NCI-H2029 (cell line): Measurements from ENCODE around the gene KIAA1958.
"Not testable (repeated sequence)": the region's sequence is repeated elsewhere in the genome, so short reads cannot be mapped to it uniquely, and the experiment has no call there.

Experiments
- DNase-seq: peaks from one replicate; lab custom pipeline; 2025; lab: John Stamatoyannopoulos, UW

KIAA1958 gene

DNA sequence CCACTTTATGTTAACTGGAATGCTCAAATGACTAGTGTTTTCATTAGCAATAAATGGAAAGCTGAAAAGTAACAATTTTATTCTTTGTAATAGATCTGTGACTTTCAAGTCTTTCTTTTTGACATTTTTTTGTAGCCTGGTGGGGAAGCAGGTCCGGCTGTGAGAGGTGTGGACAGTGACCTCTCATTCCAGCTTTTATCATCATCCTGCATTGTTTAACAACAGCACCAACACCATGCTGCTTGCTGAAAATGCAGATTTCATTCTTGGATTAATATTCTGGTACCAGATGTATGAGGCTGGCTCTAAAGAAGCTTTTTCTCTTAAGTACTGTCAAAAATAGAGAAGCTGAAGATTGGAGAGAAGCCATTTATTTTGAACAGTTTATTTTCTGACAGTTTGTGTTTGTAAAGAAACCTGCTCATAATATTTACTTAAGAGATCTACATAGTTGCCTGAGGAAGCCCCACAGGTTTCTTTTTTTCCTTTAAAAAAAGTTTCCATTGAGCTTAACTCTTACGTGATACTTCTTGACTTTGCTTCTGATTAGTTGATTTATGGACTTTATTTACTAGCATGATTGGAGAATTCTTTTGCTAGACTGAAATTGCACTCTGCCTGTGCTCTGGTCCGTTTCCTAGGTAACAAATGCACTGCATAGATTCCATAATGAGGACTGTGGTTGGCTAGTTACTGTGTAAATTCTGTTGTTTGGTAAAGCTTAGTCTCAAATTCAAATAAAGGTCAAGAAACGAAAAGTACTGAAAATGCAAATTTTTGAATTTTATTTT is 3.4 kb downstream of the KIAA1958 start:
- DNase-seq = no peak

DNA sequence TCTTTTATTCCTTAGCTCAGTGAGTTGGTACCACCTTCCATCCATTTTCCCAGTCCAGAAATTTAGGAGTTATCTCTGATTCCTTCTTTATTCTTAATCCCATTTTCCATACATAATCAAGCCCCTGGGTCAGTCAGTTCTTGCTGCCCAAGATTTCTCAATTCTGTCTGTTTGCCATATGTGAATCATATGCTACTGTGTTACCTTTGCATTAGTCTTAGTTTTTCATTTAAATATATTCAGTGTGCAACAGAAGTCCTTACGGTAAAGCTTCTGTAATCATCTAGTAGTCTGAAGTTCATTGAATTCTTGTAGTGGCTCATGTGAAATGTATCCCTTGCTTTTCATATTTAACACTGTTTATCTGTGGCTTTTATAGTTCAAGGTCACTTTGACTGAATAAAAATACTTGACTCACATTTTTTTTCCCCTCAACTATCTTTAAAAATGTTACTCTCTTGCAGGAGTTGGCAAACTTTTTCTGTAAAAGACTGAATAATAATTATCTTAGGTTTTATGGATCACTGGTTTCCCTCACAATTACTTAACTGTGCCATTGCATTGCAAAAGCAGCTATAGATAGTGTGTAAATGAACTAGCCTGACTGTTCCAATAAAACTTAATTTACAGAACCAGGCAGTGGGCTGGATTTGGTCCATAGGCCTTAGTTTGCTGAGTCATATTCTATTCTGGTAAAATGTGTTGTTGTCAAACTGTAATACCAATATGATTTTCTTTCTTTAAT is 6.9 kb downstream of the KIAA1958 start:
- no peak for DNase-seq

DNA sequence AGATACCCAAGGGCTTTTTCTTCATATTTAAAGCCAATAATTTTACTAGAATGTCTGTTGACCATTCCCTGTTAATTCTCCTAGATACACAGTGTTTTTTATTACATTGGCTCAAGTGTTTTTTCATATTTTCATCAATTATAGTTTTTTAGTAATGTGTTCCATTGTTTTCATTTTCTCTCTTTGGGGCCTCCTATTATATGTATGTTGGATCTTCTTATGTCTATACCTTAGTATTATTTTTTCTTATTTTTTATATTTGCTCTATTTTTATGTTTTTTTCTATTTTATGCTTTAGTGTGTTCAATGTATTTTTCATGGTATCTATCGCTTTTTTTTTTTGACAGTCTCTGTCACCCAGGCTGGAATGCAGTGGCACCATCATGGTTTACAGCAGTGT is 7.5 kb downstream of the KIAA1958 start:
- DNase-seq = no peak

DNA sequence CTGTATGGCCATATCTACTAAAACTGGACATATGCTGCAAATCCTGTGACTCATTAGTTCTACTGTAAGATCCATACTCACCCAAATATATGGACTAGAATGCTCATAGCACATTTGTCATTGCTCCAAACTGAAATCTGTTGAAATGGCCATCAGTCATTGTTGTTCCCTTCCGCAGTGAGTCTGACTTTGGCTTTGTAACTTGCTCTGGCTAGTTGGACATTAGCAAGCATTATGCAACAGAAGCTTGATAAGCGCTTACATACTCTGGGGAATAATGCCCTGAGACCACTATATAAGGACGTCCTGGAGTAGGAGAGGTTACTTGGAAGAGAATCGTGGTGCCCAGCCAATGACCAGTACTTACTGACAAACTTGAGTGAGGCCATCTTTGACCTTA is 9.0 kb downstream of the KIAA1958 start:
- no peak for DNase-seq

DNA sequence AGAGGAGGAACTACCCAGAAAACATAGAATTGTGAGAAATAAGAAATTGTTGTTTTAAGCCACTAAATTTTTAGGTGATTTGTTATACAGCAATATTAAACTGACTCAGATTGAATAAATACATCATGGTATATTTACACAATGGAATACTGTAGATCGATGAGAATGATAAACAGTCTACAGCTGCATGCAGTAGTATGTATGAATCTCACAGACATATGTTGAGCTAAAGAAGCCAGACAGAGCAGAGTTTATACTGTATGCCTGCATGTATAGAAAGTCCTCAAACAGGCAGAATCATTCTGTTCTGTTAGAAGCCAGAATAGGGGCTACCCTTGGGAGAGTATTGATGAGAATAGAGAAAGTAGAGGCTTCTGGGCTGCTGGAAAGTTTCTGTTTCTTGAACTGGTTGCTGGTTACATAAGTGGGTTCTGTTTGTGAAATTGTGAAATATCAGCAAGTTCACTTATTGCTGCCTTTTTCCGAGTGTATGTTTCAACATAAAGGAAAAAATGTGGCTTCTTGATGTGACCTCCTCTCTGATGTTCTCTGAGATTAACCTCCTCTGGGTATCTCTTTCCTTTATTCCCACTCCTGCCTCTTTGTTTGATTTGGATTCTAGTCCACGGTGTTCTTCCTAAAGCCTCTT is 9.6 kb downstream of the KIAA1958 start:
- no peak for DNase-seq

DNA sequence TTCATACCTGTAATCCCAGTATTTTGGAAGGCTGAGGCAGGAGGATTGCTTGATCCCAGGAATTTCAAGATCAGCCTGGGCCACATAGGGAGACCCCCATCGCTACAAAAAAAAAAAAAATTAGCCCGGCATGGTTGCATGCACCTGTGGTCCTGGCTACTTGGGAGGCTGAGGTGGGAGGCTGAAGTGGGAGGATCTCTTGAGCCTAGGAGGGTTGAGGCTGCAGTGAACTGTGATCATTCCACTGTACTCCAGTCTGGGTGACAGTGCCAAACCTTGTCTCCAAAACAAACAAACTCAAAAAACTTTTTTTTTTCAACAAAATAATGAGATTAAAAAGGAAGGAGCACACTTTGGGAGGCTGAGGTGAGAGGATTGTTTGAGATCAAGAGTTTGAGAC is 14.2 kb downstream of the KIAA1958 start:
- no peak for DNase-seq

DNA sequence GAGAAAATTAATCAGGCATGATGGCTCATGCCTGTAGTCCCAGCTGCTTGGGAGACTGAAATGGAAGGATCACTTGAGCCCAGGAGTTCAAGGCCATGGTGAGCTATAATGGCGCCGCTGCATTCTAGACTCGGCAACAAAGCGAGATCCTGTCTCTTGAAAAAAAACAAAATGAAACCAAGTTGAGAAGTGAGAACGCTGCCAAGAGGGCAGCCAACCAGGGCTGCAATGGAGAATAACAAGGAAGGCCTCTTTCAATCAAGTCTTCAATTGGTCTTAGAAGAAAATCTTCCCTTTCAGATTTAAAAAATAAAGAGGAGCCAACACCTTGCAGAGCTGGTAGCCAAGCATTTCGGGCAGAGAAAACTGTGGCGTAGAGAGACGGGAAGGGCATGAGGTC is 14.7 kb downstream of the KIAA1958 start:
- DNase-seq = no peak

DNA sequence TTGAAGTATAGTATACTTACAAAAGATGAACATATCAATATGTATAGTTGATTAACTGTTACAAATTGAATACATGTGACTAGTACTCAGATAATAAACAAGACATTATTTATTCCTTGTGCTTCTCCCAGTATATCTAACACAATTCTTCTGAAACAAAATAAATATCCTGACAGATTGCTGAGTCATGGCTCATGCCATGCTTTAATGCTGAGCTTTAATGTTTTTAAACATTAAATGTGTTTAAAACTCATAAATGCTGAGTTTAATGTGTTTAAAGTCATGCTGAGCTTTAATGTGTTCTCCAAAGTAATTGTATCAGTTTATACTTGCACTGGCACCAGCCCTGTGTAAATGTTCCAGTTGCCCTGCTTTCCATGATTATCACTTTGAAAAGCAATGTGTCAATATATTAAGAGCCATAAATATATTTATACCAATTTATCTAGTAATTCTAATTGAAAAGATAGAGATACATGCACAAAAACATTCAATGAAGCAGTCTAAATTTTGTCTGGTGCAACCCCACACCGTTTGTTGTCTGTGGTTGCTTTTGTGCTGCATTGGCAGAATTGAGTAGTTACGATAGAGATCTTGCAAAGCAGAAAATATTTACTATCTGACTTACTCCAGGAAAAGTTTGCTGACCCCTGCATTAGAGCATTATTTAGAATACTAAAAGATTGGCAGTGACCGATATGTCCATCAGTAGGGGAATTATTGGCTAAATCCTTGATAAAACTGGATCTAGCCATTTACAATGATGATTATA is 15.7 kb downstream of the KIAA1958 start:
- no peak for DNase-seq

DNA sequence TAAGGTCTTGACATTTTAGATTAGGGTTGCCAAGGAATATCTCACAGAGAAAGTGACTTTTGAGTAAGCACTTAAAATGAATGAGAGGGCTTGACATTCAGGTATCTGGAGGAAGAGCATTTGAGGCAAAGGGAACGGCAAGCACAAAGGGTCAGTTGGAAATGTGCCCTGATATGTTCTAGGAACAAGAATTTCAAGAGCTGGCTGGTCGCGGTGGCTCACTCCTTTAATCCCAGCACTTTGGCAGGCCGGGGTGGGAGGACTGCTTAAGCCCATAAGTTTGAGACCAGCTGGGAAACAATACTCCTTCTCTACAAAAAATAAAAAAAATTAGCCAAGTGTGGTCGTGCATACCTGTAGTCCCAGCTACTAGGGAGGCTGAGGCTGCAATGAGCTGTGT is 16.5 kb downstream of the KIAA1958 start:
- no peak for DNase-seq

DNA sequence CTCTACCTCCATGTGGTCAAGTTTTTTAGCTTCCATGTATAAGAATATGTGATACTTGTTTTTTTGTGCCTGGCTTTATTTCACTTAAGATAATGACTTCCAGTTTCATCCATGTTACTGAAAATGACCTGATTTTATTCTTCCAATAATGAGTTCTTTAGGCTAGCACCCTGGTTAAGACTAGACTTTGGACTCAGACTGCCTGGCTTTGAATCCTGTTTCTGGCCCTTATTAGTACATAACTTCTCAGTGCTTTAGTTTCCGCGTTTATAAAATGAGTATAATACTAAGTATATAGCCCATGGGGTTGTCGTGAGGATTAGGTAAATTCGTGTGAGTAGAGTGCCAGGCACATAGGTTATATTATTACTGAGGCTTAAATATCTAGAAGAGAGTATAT is 18.5 kb downstream of the KIAA1958 start:
- DNase-seq = no peak

DNA sequence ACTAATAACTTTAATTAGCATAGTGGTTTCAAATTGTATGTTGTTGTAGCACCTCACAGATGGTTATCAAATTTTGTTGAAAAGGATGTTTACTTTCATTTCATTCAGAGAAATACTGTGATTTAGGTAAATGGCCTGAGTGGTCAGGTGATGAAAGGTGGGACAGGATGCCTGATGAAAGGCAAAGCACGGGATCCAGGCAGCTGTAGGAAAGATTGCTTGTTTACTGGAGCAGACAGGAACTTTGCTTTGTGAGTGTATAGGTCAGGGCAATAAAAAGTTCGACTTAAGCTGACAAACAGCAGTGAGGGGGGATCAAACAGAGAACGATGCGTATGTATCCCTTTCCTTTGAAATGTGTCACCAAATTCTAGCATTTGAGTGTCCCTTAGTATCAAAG is 19.0 kb downstream of the KIAA1958 start:
- no peak for DNase-seq

DNA sequence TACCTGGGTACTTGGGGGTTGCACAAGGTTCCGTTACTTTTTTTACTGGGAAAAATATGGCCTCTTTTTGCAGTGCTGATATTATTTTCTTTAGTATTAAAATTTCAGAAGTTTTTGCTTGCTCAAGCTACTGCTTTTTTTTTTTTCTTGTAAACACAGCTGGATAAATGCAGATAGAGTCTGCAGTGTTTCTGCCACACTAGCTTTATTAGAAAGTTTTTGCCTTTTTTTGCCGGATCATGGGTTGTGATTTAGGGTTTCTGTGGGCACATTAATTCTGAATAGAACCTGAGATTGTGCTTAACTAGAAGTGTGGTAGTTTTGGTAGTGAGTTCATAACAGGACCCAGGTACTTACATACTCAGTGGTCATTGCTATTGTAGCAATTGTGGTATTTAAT is 19.9 kb downstream of the KIAA1958 start:
- no peak for DNase-seq

DNA sequence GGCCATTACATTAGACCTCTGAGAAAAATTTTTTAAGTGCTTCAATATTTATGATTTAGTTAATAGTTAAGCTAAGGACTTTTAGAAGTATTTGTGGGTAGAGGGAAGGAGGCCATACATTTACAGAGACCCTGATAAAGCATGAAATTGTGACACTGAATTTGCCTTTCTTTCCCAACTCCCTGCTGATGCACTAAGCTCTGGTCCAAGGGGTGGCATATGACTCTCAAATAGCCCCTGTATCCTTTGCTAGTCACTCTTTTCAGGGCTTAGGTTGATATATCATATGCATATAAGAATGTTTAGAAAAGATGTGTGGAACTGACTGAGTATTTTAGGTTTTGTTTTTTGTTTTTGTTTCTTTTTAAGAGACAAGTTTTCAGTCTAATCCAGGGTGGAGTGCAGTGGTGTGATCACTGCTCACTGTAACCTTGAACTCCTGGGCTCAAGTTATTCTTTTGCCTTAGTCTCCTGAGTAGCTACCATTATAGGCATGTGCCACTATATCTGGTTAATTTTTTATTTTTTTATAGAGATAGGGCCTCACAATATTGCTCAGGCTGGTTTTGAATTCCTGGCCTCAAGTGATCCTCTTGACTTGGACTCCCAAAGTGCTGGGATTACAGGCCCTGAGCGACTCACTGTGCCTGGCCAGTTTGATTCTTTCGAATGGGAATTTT is 20.5 kb downstream of the KIAA1958 start:
- no peak for DNase-seq

DNA sequence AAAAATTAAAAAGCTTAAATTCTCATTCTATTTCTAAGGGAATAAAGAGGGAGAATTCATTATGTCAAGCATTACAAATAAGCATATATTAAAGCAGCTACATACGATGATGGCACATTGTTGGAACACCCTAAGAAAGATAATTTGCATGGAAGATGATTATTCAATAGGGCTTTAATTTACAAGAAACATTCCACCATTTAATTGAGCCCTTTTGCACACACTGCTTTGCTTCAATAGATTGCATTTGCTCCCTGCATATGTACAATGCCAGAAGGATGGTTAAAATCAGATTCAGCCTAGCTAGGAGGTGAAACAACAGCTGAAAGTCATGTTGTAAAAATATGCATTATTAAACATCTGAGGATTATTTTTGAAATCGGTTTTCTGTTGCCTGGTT is 21.8 kb downstream of the KIAA1958 start:
- DNase-seq = no peak

DNA sequence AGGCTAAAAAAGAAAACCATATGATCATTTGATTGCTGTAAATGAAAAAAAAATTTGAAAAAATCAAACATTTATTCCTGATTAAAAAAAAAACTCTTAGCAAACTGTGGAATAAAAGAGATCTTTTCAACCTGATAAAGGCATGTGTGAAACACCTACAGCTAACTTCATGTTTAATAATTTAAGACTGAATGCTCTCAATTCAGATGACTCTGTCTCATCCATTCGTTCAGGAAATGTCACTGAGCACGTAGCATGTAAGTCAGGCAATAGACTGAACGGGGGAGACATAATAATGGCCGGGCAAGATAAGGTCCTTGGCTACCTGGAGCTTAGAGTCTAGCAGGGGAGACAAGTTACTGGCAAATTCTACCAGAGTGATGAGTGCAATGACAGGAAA is 25.8 kb downstream of the KIAA1958 start:
- DNase-seq = not testable (repeated sequence)

DNA sequence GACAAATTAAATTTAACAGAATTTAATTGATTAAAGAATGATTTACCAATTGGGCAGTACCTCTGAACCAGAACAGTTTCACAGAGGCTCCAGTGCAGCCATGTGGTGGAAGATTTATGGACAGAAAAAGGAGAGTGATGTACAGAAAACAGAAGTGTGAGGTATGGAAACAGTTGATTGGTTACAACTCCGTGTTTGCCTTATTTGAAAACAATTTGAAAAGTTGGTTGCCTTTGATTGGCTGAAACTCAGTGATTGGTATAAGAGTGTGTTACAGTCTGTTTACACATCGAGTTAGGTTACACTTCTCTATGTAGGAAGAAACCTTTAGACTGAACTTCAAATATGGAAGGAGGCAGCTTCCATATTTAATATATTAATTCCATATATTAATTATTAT is 30.1 kb downstream of the KIAA1958 start:
- DNase-seq = no peak

DNA sequence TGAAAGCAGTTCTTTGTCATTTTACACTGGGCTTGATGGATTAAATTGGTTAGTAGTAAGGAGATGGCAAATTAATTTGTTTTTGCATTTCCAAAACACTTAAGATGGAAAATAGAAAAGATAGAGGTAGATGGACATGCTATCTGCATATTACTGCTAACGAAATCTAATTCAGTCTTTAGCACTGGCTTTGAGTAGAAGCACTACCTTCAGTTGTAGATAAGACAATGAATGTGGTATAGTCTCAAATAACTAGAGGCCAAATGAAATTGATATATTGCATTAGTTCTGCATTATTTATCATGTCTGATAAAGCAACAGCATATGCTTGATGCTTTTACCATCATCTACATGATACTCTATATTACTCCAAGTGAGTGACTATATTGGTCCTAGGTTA is 33.4 kb downstream of the KIAA1958 start:
- no peak for DNase-seq

DNA sequence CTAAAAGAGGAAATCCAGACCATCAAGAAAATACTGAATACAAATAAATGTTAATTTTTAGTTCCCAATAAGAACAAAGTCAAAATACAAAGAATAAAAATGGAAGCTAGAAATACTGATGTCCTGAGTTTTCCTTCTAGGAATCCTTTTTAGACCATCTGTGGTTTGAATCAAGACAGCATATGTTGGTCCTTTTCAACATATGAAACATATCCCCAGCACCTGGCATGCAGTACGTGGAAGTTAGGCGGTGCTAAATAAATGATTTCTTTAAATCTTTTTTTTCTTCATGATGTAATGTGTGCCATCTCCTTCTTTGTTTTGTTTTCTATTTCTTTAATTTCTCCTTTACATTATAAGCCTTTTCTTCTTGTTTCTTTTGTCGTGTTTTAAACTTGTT is 34.0 kb downstream of the KIAA1958 start:
- no peak for DNase-seq

DNA sequence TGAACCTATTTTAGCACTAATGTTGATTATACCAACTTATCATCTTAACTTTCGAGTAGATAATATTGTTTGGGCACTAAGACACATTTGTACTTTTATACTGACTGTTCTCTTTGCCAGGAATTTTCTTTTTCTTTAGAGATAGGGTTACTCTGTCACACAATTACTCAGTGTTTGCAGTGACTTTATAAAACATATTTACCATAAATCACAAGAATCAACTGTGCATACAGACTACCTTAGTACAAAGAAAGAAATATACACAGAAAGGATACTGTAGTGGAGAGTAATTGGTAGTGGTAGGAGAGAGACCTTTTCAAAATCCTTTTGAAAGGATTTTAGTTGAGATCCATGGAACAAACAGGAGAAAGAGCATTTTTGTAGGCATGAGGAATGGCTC is 40.3 kb downstream of the KIAA1958 start:
- no peak for DNase-seq

DNA sequence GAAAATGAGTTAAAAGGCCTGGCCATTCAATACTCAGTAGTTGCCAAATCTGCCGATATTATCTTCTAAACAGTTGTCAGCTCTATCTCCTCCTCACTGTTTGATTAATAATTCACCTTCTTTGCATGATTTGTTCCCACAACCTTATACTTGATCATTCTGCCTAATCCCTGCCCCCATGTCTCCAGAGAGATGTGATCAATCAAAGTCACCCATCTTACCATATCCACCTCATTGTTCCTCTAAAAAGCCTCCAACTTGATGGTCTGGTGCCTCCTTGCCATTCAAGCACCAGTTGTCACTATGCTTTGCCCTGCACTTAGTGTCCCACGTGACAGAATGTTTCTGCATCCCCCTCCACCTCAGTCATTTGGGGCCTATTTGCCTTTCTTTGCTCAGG is 41.3 kb downstream of the KIAA1958 start:
- no peak for DNase-seq

DNA sequence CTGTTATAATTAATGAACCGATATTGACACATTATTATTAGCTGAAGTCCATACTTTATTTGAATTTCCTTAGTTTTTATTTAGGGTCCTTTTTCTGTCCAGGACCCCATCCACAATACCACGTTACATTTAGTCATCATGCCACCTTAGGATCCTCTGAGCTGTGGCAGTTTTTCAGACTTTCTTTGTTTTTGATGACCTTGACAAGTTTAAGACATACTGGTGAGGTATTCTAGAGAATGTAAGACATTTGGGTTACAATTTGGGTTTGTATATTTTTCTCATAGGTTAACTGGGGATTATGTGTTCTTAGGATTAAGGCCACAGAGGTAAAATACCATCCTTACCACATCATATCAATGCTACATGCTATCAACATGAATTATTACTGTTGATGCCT is 42.7 kb downstream of the KIAA1958 start:
- no peak for DNase-seq

DNA sequence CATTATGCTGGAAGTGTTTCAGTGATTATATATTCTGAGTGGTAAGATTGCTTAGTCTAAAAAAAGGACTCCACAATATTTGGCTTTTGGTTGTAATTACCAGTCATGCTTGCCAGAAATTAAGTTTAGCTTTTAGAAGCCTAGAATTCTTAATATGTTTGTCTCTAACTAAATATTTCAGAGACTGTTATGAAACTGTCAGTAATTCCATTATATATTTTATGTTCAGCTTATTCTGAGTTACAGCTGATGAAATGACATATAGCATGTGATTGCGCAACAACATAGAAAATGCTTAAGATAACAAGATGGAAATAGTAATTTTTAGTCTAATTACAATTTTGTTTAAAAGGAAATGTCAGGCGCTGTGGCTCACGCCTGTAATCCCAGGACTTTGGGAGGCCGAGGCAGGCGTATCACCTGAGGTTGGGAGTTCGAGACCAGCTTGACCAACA is 44.2 kb downstream of the KIAA1958 start:
- DNase-seq = no peak
